DOHH2 (cell line): ENCODE data around the gene TRERF1.

Source experiments
- CTCF ChIP-seq: fragments of 200-600 bp; sonication (generic); IDR thresholded peaks from one replicate; pipeline ENCODE4 v1.5.1; 2014; ENCODE audit warnings: antibody characterized with exemption, mild to moderate bottlenecking, low read depth, low read length; ENCODE audit not compliant: poor library complexity, severe bottlenecking
- EZH2phosphoT487 ChIP-seq: fragments of 200-600 bp; sonication (generic); IDR thresholded peaks from 2 replicates; pipeline ENCODE4 v1.6.1; 2017; ENCODE audit warnings: borderline replicate concordance, mild to moderate bottlenecking, antibody characterized with exemption, low read length, moderate library complexity, mixed read lengths

GRCh38 chr6:42271834-42272805 is 179.6 kb downstream of the TRERF1 start:
- no peak for TF ChIP-seq EZH2phosphoT487
- TF ChIP-seq CTCF = no peak
